Activated naive CD4-positive, alpha-beta T cell (primary cell): ENCODE data around the gene CHKB.
"Not testable (repeated sequence)": the region's sequence is repeated elsewhere in the genome, so short reads cannot be mapped to it uniquely, and the experiment has no call there.

ENCODE experiments used
- DNase-seq, 4 experiments: peaks; one replicate each; lab custom pipeline; 2025; lab: John Stamatoyannopoulos, UW

The CHKB gene, protein sequence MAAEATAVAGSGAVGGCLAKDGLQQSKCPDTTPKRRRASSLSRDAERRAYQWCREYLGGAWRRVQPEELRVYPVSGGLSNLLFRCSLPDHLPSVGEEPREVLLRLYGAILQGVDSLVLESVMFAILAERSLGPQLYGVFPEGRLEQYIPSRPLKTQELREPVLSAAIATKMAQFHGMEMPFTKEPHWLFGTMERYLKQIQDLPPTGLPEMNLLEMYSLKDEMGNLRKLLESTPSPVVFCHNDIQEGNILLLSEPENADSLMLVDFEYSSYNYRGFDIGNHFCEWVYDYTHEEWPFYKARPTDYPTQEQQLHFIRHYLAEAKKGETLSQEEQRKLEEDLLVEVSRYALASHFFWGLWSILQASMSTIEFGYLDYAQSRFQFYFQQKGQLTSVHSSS

DNA sequence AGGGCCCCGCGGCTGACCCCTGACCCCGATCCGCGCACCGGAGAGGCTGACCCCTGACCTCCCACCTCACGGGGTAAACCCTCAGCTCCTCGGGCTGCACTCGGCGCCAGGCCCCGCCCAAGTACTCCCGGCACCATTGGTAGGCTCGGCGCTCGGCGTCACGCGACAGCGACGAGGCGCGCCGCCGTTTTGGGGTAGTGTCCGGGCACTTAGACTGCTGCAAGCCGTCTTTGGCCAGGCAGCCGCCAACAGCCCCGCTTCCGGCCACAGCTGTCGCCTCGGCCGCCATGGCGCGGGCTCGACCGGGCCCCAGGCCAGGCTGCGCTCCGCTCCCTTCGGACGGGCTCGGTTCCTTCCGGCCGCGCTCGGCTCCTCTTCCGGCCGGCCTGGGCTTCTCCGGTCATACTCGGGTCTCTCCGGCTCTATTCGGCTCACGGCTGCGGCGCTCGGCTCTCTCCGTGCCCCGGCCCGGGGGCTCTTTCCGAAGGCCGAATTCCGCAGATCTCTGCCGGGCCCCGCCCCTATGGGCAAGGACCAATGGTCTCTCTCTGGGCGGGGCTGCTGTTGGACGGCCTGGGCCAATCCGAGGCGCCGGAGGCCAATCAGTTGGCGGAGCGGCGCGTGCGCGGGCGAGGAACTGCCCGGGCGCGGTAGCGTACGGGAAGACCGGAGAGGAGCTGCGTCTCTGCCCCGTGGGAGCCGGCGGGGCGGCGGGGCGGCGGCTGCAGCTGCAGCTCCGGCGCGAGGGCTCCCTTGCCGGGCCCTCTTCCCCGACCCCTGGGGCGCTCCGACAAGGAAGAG is at the start of gene CHKB:
TSS of gene CHKB (minus strand) at position 357 of the 801 bp plus-strand sequence. CDS start at position 289, 68 bp downstream.
- DNase-seq, result peak; percentile 91 to 99 (median 95)

DNA sequence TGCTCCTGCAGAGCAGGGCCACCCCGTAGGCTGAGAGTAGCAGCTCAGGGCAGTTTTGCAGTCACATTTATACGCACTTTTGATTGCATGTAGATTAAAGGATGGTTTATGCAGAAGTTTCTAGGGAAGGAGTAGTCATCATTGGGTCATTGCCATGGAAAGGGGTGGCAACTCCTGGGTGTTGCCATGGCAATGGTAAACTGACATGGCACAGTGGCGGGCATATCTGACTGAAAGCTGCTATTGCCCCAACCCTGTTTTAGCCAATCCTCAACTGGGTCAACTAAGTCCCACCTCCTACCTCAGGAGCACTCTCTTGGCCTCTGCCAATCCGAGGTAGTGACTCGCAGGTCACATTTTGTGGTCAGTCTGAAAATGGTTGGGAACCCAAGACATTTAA is 47.7 kb upstream of the CHKB start:
- DNase-seq, result no peak

DNA sequence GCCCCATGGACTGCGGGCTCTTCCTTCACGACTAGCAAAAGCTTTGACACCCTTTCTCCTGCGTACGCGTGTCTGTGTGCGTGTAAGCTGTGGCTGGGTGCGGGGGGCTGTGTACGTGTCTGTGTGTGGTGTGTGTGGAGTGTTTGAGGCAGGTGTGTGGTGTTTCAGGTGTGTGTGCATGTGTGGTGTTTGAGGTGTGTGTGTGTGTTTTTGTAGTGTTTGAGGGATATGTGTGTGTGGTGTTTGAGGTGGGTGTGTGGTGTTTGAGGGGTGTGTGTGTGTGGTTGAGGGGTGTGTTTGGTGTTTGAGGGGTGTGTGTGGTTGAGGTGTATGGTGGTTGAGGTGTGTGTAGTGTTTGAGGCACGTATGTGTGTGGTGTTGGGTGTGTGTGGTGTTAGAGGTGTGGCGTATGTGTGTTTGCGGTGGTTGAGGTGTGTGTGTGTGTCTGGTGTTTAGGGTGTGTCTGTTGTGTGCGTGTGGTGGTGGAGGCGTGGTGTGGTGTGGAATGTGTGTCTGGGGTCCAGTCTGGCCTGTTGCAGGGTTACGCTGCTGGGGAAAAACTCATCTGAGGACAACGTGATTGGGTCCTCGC is 46.0 kb upstream of the CHKB start:
- no peak for DNase-seq

DNA sequence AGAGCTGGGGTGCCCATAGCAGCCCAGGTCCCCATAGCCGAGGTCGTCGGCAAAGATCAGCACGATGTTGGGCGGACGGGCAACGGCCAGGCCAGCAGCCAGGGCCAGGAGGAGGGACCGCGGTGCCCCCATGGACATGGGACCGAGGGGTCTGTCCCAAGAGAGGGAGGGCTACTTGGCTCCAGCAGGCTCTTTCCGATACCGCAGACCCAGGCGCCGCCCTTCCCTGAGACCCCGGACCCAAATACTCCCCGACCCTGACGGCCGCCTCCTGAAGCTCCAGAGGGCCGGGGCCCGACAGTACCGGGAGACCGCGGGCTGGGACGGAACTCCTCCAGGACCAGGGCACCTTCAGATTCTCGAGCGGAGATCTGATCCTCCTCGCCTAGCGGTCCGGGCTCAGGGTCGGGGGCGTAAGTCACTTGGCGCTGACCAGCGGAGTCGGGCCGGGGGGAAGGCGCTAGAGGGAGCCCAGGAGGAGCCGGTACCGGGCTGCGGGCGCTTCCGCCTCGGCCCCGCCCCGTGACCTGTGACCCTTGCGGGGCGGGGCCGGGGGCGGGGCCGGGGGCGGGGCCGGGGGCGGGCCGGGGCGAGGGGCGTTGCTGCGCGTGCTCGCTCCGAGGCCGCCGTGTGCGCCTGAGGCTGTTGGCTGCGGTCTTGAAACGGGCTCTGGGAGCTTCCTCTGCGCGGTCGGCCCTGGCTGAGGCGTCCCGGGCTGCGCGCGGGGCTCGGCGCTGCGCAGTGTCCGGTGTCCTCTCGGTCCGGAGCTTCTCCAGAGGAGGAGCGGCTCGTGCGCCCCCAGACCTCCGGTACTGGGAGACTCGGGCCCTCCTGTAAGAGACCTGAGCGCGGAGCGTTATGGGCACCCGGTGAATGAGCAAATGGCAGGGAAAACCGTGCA is 45.2 kb upstream of the CHKB start, which contains the start of gene ARSA:
TSS of gene ARSA (minus strand) at position 511 of the 901 bp plus-strand sequence. CDS start at position 138, 373 bp downstream.
- DNase-seq, result peak; percentile 27 to 66 (median 56)

DNA sequence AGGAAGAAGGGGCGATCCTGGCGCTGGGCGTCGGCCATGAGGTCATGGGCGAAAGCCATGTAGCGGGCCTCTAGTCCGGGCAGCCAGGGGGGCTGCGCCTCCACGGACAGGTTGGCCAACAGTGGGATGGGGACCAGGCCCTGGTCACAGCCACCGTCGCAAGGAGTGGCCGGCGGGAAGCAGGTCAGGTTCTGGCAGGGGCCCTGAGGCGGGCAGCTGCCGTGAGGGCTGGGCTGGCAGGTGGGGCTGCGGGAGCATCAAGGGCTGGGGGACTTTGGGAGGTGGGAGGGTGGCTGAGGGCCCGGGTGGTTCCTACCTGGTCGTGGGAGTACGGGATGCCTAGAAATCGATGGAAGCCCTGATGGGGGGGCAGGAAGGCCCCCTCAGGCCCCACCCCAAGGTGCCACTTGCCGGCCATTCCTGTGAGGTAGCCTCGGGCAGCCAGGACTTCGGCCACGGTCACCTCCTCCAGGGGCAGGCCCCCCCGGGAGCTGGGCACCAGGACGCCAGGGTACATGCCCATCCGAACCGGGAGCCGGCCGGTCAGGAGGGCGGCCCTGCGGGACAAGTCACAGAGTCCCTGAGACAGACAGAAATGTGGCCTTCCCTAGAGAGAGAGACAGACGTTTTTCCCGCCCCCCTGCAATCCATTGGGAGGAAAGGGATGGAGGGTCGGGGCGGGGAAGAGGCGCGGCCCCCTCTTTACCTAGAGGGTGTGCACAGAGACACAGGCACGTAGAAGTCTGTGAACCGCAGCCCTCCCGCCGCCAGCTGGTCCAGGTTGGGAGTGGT is 44.4 kb upstream of the CHKB start:
- no peak for DNase-seq

DNA sequence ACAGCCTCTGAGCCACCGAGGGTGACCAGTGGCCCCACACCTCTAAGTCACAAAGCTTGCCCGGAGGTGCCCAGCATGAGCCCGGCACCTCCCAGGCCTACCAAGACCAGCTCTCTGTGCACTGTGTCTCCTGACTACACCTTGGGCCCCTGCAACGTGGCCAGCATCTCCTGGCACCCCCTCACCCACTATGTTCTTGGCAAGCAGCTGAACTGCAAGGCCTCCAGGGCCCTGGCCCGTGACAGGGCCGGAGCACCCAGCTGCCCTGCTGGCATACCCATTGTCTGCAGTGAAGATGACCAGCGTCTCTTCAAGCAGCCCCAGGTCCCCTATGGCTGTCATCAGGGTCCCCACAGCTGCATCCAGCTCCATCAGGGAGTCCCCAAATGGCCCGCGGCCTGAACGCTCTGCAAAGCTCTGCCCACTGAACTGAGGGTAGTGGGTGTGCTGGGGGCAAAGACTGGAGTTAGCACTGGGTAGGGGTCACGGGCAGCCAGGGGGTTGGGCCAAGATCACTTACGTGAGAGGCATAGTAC is 43.7 kb upstream of the CHKB start:
- no peak for DNase-seq

DNA sequence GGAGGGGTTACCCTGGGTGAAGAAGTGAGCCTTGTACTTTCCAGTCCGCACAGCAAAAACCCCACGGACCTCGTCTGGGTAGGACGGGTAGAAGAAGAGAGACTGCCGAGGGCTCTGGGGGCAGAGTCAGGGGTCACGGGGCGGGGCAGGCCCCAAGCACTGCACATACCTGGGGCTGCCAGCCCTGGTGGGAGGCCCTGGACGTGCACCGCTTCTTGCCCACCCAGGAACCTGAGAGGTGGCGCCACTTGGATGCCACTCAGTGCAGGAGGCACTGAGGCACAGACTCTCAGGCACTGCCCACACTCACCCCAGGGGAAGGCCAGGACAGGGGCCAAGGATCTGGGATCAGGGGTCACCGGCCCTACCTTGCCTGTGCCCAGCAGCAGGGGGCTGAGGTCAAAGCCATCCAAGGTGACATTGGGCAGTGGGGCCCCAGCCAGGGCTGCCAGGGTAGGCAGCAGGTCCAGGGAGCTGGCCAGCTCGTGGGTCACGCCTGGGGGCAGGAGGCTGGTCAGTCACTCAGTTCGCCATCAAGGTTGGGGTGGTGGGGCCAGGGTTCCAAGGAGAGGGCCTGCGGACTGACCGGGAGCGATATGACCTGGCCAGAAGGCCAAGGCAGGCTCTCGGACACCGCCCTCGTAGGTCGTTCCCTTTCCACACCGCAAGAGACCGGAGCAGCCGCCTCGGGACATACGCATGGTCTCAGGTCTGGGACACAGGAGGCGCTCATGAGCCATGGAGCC is 43.1 kb upstream of the CHKB start:
- DNase-seq, result no peak

DNA sequence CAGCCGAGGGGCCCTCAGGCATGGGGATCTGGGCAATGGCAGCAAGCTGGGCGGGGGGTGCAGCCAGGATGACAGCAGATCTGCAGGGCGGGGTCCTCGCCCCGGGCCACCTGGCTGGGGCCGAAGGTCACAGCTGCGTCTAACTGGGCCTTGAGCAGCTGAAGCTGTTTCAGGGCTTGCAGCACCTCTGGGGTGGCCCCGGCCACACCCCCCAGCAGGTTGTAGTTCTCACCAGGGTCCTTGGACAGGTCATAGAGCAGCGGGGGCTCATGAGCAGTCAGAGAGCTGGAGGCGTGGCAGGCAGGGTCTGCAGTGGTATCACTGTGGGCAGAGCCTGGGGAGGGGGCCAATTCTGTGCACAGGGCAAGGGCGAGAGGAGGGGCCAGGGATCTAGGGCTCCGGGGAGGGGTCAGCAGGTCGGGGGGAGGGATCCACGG is 42.5 kb upstream of the CHKB start:
- DNase-seq, result no peak

DNA sequence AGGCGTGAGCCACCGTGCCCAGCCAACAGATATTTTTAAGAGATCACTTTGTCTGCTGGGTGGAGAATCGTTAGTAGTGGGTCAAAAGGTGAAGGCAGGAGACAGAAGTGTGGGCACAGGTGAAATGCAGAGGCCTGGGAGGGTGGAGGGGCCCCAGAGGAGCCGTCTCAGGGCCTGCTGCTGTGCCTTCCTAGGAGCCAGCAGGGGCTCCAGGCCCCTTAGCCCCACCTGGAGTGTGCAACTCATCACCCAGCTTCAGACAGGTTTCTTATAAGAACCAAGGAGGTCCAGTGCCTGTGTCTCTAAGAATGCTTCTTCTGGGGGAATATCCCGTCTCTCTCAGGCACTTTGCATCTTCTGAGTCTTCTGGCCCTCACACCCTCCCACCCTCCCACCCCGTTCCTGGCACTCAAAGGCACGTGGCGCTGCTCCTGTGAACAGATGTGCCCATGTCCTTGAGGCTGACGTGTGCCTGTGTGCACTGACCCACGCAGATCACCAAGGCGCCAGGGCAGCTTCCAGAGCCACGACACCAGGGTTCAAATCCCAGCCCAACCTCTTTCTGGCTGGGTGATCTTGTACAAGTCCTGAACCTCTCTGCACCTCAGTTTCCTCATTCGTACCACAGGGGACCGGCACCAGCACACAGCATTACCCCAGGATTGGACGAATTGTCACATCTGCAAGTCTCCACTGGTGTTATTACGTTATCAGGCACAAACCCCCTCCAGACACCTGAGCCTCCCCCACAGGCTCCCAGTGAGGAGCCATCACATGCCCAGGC is 41.9 kb upstream of the CHKB start:
- no peak for DNase-seq

DNA sequence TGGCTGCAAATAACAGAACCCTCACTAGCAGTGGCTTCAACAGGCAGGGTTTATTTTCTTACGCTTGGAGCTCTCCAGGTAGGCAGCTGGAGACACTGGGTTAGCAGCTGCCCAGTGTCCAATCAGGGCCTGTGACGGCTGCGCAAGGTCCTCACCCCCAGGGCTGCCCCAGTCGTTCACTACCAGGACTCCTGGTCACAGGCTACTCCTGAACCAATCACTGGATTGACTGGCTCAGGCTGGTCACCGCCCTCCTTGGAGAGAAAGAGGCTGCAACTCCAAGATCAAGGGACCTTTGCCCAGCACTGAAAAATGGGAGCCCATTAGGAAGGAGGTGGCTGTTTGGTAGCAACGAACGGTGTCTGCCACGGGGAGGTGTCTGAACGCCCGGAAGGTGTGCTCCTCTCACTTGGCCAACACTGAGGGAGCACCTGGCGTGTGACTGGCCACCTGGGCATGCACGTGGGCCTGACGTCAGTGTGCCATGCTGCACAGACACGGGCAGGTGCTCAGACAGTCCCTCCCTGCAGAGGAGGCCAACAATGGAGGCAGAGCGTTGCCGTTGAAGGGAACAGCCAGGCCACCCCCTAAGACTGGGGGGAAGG is 40.2 kb upstream of the CHKB start:
- DNase-seq, result no peak

DNA sequence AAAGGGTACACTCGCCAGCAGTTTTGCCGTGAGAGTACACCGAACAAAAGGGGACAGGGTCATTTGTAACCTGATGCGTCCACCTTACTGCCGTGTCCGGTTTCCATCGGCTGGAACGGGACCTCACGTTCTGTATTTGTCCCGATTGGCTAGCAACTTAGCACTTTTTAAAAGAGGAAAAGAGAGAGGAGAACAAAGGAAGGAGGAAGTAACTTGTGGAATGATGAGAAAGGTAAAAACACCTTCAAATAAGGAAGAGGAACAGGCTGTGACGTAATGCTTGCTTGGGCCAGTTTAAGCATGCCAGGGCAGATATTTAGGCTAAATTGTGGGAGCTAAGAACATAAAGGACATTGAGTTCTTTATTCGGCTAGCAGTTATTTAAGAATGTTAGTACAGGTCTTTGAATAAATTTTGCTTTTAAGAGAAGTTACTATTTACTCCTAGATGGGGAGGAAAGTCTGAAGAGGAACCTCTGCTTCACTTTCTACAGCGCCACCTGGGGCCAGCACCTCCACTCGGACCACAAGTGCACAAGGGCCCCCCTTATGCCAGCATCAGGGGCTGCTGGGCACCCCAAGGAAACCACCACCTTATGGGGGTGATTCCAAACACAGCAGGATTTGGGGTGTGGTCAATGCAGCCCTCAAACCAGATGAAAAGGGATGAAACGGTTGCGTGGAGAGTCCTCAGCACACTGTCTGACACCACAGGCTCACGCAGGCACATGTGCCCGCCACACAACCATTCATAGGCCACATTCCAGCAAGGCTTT is 39.5 kb upstream of the CHKB start:
- peak in 1 of 4 experiments; percentile 25 for DNase-seq

DNA sequence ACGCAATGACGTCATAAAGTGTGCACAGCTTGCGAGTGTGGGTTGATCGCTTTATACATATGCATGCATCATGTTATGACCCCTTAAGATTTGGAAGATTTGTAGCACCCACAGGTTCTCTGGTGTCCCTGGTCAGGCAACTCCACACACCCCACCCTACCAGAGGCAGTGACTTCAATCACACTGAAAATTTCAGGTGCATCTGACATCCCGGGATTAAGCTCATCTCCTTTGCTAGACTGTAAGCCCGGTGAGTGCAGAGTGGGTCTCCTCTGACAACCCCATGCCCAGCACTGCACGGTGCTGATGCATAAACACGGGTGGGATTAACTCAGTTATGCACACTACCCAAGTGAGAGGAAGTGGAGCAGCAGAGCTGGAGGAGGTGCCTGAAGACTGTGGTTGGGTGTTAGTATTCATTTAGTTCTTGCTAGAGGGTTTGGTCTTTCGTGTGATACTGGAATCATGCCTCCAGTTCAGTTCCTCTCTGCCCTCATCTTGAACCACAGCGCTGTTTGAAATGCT is 38.8 kb upstream of the CHKB start:
- peak in 2 of 4 experiments; percentile 41 to 44 for DNase-seq

DNA sequence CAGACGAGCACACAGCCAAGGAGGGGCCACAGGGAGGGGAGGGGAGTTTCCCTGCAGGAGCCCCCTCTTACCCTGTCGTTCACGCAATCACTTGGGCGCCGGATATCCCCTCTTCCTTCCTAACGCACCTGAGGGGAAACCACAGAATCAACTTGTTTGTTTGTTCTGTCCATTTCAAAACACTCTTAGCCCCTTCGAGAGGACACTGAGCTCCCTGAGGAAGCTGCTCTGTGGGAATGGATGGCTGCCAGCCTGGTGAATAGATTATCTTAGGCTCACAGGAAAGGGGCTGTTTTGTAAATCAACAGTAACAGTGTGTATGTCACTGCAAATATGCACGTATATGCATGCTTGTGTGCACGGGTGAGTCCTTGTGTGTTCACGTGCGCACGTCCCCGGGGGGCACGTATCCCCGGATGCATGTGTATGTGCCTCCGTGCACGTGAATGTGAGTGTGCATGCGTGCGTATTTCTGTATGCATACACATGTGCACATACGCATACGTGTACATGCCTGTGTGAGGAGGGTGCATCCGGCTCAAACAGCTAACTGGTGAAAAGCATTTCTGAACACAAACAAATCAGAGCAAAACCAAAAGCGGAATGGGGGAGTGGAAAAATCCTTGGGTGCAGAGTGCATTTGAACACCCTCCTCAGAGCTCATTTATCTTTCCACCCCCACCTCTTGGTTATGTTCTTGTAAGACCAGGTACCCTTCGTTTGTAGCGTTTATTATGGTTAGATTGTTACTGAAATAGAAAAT is 38.1 kb upstream of the CHKB start:
- DNase-seq, result peak in 2 of 4 experiments; percentile 42 to 60

DNA sequence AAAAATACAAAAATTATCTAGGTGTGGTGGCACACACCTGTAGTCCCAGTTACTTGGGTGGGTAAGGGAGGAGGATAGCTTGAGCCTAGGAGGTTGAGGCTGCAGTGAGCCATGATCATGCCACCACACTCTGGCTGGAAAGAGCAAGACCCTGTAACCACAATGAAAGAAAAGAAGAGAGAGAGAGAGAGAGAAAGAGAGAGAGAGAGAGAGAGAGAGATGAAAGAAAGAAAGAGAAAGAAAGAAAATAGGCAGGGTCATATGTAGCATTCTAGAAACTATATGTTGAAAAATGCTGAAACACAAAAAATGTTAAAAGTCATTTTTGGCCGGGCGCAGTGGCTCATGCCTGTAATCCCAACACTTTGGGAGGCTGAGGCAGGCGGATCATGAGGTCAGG is 31.6 kb upstream of the CHKB start:
- DNase-seq, result not testable (repeated sequence)

DNA sequence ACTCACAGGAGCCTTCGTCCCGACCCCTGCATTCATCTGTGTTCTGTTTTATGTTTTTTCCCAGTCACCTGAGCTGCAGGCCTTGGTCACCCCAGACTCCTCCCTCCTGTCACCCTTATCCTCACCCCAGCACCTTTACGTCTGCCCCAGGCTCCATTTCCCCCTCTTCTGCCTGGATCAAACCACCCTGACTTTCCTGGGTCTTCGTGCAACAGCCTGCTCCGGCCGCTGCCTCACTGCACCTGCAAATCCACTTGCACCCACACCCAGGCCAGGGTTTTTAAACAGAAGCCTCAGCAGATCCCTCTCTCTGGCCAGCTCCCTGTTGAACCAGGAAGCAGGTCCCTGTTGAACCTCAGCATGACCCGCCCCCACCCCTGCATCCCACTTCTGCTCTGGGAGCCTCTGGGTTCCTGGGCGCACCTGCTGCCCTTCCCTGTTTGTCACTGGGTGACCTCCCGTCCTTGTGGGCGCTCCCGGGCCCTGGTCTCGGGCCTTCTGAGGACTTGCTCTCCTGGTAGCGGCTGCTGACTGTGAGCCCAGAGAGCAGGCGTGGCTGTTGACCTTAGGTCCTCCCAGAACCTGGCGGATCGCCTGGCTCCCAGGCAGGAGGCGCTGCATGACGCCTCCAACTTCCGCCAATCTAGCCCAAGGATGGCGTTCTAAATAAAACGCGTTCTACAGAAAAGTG is 30.8 kb upstream of the CHKB start:
- DNase-seq, result no peak
